GM21528 (cell line): Measurements from ENCODE around the gene ASB9.
"Not testable (repeated sequence)": the region's sequence is repeated elsewhere in the genome, so short reads cannot be mapped to it uniquely, and the experiment has no call there.

ENCODE experiments used
- ATAC-seq: cut with Tn5 transposase; IDR thresholded peaks from one replicate; pipeline ENCODE4 v1.9.1; 2021; ENCODE audit warnings: mild to moderate bottlenecking, moderate library complexity; ENCODE audit not compliant: unreplicated experiment, low FRiP score

ASB9 gene

GRCh38 chrX:15269618-15270521, at the start of gene ASB9:
ASB9 (minus strand) TSS chrX:15270083; CDS start chrX:15269874, 209 bp downstream.
- no peak for ATAC-seq

GRCh38 chrX:15319075-15319474, 49.2 kb upstream of the ASB9 start:
- no peak for ATAC-seq

GRCh38 chrX:15315509-15315908, 45.6 kb upstream of the ASB9 start, which contains the start of gene ASB11:
ASB11 (minus strand) TSS chrX:15315640; CDS start chrX:15315605, 35 bp downstream.
- no peak for ATAC-seq

- no peak for ATAC-seq
Measured at GRCh38 chrX:15314472-15314871, 44.6 kb upstream of the ASB9 start.

GRCh38 chrX:15311119-15311518, 41.2 kb upstream of the ASB9 start:
- no peak for ATAC-seq

- ATAC-seq, result no peak
Measured at GRCh38 chrX:15310117-15310516, 40.2 kb upstream of the ASB9 start.

- ATAC-seq, result not testable (repeated sequence)
Measured at GRCh38 chrX:15305899-15306298, 36.0 kb upstream of the ASB9 start.

GRCh38 chrX:15301924-15302323, 32.0 kb upstream of the ASB9 start:
- no peak for ATAC-seq

GRCh38 chrX:15299941-15300851, 30.3 kb upstream of the ASB9 start:
- no peak for ATAC-seq

- ATAC-seq, result no peak
Measured at GRCh38 chrX:15298780-15299179, 28.9 kb upstream of the ASB9 start.

GRCh38 chrX:15298201-15298600, 28.3 kb upstream of the ASB9 start:
- no peak for ATAC-seq

- ATAC-seq, result no peak
Measured at GRCh38 chrX:15293451-15293850, 23.6 kb upstream of the ASB9 start.

GRCh38 chrX:15292861-15293260, 23.0 kb upstream of the ASB9 start:
- ATAC-seq, result no peak

GRCh38 chrX:15277604-15278003, 7.7 kb upstream of the ASB9 start:
- no peak for ATAC-seq

- no peak for ATAC-seq
Measured at GRCh38 chrX:15274946-15275345, 5.1 kb upstream of the ASB9 start.

- not testable (repeated sequence) for ATAC-seq
Measured at GRCh38 chrX:15273275-15273674, 3.4 kb upstream of the ASB9 start.

GRCh38 chrX:15271757-15272156, 1.9 kb upstream of the ASB9 start:
- no peak for ATAC-seq

GRCh38 chrX:15269120-15269519, 763 bp downstream of the ASB9 start:
- no peak for ATAC-seq

GRCh38 chrX:15254852-15255251, 15.0 kb downstream of the ASB9 start:
- no peak for ATAC-seq

- ATAC-seq, result no peak
Measured at GRCh38 chrX:15245896-15246295, 24.0 kb downstream of the ASB9 start.

GRCh38 chrX:15244421-15244820, 25.5 kb downstream of the ASB9 start:
- ATAC-seq, result no peak
